Esophagus muscularis mucosa (tissue), 4 donors: ENCODE measurements around the gene ULBP1. TPM values are rescaled to one million over a fixed set of nuclear protein-coding genes. Genes with fewer than 3 reads are reported as not detected.

Source experiments
- DNase-seq: peaks from one replicate; pipeline ENCODE4 v3.0.0-alpha.2; 2017; ENCODE audit errors: extremely low spot score
- H3K27ac ChIP-seq, 4 donors: fragments of 200-600 bp; sonication (generic); replicated peaks in 1 of 4; 1 replicate in 3 of 4; 2 replicates in 1 of 4; pipeline ENCODE4 v1.5.1; 2016 to 2019; ENCODE audit warnings: mild to moderate bottlenecking in 1 of 4
- H3K27me3 ChIP-seq, 4 donors: fragments of 200-600 bp; sonication (generic); one replicate each; pipeline versions ENCODE4 v1.5.1 to v1.6.0; 2016 to 2019
- H3K36me3 ChIP-seq, 4 donors: fragments of 200-600 bp; sonication (generic); one replicate each; pipeline ENCODE4 v1.5.1; 2016 to 2019
- H3K4me1 ChIP-seq, 4 donors: fragments of 200-600 bp; sonication (generic); one replicate each; pipeline ENCODE4 v1.5.1; 2016 to 2019
- H3K4me3 ChIP-seq, 4 donors: fragments of 200-600 bp; sonication (generic); 1 replicate in 2 of 4; 2 replicates in 2 of 4; pipeline ENCODE4 v1.5.1; 2016 to 2019; ENCODE audit warnings: mild to moderate bottlenecking in 4 of 4, moderate library complexity in 1 of 4
- H3K9me3 ChIP-seq, 4 donors: fragments of 200-600 bp; sonication (generic); 1 replicate in 3 of 4; 2 replicates in 1 of 4; pipeline ENCODE4 v1.5.1; 2016 to 2019
- EP300 ChIP-seq: sonication (generic); formaldehyde crosslinking; IDR thresholded peaks from one replicate; pipeline ENCODE4 v1.6.1; 2017; ENCODE audit warnings: antibody characterized with exemption
- POLR2A ChIP-seq: fragments of 450-650 bp; IDR thresholded peaks from one replicate; pipeline ENCODE4 v1.6.1; 2017; ENCODE audit warnings: antibody characterized with exemption, moderate library complexity, mild to moderate bottlenecking, low read depth
- POLR2AphosphoS5 ChIP-seq, 2 donors: sonication (generic); formaldehyde crosslinking; IDR thresholded peaks; one replicate each; pipeline ENCODE4 v1.6.1; 2017; ENCODE audit warnings: antibody characterized with exemption in 2 of 2
- WGBS: methylation state at CpG from one replicate; pipeline ENCODE4 v1.1.5; 2018; 5-methylcytosine and 5-hydroxymethylcytosine counted together
- intact Hi-C: fragments of 100-400 bp; cut with DNase I; formaldehyde crosslinking; loops from one replicate; pipeline ENCODE4 v1.15.1; 2023
- total RNA-seq, 4 donors: library from RNA; depleted of rRNA; stranded (reverse); fragments of >200 nt; gene quantifications; one replicate each; pipeline versions ENCODE4 v1.1.0 to v1.2.1, GENCODE V29; 2016
- TF ChIP-seq, protein P1 (sequence below), 3 experiments: fragments of 200-600 bp in 2 of 3; fragments of 450-650 bp in 1 of 3; sonication (generic) in 2 of 3; IDR thresholded peaks; one replicate each; pipeline ENCODE4 v1.5.1; 2017 to 2019; ENCODE audit warnings: antibody characterized with exemption in 3 of 3, mild to moderate bottlenecking in 2 of 3, moderate library complexity in 1 of 3

The ULBP1 gene
- total RNA-seq, 4 donors from 2014 or later = 0.17 TPM; not detected in 3

GRCh38 chr6:150004101-150004782 lies 40.5 kb downstream of the ULBP1 start:
- H3K27me3 ChIP-seq = peaks cover 0 to 100% (median 15%) of the 10 kb centered on the region in 4 donors
- no peaks in the 10 kb centered on the region for H3K9me3 ChIP-seq
- no peak overlapping the region for H3K27ac ChIP-seq
- no peaks in the 10 kb centered on the region for H3K36me3 ChIP-seq
- peaks cover 12 to 19% (median 18%) of the 10 kb centered on the region in 4 donors for H3K4me1 ChIP-seq
- DNase-seq = no peak
- no peak for TF ChIP-seq EP300
- TF ChIP-seq, protein P1, sequence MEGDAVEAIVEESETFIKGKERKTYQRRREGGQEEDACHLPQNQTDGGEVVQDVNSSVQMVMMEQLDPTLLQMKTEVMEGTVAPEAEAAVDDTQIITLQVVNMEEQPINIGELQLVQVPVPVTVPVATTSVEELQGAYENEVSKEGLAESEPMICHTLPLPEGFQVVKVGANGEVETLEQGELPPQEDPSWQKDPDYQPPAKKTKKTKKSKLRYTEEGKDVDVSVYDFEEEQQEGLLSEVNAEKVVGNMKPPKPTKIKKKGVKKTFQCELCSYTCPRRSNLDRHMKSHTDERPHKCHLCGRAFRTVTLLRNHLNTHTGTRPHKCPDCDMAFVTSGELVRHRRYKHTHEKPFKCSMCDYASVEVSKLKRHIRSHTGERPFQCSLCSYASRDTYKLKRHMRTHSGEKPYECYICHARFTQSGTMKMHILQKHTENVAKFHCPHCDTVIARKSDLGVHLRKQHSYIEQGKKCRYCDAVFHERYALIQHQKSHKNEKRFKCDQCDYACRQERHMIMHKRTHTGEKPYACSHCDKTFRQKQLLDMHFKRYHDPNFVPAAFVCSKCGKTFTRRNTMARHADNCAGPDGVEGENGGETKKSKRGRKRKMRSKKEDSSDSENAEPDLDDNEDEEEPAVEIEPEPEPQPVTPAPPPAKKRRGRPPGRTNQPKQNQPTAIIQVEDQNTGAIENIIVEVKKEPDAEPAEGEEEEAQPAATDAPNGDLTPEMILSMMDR (IDR thresholded peaks at IDR 0.05) = no peak
- TF ChIP-seq POLR2AphosphoS5 (IDR thresholded peaks at IDR 0.05) = no peak
- no peak for TF ChIP-seq POLR2A
- WGBS = 37% methylated on average over 14 of the region's 14 CpGs
- intact Hi-C loops = loop anchor here (10.0 kb wide), 1 partner anchor 169 kb away; no protein-coding TSS in a partner anchor
- peak overlapping the region; percentile 62 to 69 (median 64) for H3K4me3 ChIP-seq

DNA sequence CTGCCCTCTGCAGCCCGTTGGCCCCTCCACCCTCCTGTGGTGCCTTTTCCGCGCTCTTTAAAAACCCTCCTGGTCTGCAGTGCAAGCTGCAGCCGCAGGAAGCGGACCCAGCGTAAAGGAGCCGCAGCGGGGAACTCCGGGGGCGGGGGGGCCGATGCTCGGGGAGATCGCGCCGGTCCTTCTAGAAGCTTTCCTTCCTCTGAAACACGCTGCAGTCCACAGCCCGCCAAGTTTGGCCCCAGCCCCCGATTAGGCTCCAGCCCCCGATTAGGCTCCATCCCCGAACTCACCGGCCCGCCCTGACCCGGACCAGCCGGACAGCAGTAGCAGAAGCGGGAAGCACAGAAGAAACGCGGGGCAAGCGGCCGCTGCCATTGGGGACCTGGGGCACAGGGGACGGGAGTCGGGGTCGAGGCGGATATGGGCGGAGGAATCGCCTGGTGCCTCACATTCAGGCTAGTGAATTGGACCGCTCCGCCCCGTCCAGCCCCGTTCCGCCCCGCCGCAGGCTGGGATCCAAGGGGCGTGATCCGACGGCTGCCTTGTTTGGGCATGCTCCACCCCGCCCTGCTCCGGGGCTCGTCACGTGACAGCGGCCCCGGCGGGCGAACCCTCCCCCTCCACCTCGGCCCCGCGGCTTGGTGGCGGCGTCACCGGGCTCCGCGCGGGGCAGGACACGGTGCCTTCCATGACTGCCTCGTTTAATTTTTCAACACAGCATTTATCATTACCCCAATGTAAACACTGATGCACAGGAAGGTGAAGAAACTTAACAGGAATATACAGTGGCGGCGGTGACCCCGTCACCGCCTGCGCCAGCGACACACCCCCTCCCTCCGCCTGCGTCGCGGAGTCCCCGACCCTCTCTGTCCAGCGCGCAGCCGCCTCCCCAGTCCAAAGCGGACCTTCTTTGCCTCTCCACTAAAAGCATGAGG lies 41.3 kb downstream of the ULBP1 start:
- under 1% methylated on average over 30 of the region's 79 CpGs for WGBS
- peaks cover 0 to 100% (median 15%) of the 10 kb centered on the region in 4 donors for H3K27me3 ChIP-seq
- peaks cover 12 to 19% (median 18%) of the 10 kb centered on the region in 4 donors for H3K4me1 ChIP-seq
- no peaks in the 10 kb centered on the region for H3K9me3 ChIP-seq
- TF ChIP-seq, protein P1 (IDR thresholded peaks at IDR 0.05) = peak in 2 of 3 experiments; percentile 6 to 21
- TF ChIP-seq EP300 (no peak), POLR2AphosphoS5 (IDR thresholded peaks at IDR 0.05) (peak; percentile 48 to 90)
- intact Hi-C loops = loop anchor here (10.0 kb wide), 1 partner anchor 170 kb away; no protein-coding TSS in a partner anchor
- H3K27ac ChIP-seq = no peak overlapping the region
- peak; percentile 95 for DNase-seq
- no peaks in the 10 kb centered on the region for H3K36me3 ChIP-seq
- H3K4me3 ChIP-seq = peak overlapping the region; percentile 62 to 69 (median 64)

DNA sequence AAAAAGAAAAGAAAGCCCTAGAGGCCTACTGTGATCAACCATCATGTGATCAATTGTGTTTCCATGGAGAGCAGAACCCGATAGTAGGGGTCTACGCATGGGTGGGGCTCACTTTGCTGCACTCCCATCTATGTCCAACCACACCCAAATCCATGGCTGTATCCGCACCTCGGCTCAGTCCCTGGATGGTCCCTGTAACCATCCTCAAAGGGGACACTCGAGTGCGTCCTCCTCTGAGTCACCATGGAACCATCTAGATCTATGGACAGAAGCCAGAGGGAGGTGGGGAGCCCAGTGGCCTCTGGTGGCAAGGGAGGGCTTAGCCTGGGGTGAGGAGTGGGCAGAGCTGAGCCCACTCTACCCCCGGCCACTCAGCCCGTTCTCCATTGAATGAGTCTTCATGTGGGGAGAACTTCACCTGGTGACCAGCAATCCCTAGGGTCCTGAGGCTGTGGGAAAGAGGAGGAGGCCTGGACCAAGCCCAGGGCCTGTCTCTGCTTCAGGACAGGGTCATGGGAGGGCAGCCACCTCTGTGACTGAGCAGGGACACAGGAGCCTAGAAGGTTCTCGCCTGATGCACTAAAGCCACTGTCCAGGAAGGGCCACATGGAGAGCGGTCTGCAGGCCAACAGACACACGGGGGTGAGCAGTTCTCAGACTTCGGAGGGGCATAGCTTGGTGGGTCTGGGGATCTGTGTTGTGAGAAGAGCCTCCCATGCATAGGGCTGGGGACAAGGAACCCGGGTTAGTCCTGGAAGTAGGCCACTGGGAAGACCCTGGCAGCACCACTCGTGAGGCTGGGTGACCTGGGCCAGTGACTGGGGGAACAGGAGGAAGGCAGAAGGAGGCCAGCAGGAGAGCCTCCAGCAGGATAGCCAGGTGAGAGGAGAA lies 42.3 kb downstream of the ULBP1 start:
- intact Hi-C loops = loop anchor here (10.0 kb wide), 1 partner anchor 171 kb away; no protein-coding TSS in a partner anchor
- TF ChIP-seq POLR2AphosphoS5 (IDR thresholded peaks at IDR 0.05) (no peak), POLR2A (no peak), EP300 (no peak)
- TF ChIP-seq, protein P1 (IDR thresholded peaks at IDR 0.05) = no peak
- no peak overlapping the region for H3K27ac ChIP-seq
- H3K27me3 ChIP-seq = peaks cover 0 to 98% (median 15%) of the 10 kb centered on the region in 4 donors
- no peak for DNase-seq
- no peaks in the 10 kb centered on the region for H3K9me3 ChIP-seq
- WGBS = 81% methylated on average over 11 of the region's 14 CpGs
- no peaks in the 10 kb centered on the region for H3K36me3 ChIP-seq
- H3K4me3 ChIP-seq = peak overlapping the region; percentile 62 to 69 (median 64)
- peaks cover 12 to 19% (median 18%) of the 10 kb centered on the region in 4 donors for H3K4me1 ChIP-seq

- Histone ChIP-seq H3K4me3 (no peak overlapping the region), H3K4me1 (peaks cover 12 to 19% (median 18%) of the 10 kb centered on the region in 4 donors), H3K9me3 (no peaks in the 10 kb centered on the region), H3K36me3 (no peaks in the 10 kb centered on the region), H3K27me3 (peaks cover 0 to 97% (median 14%) of the 10 kb centered on the region in 4 donors), H3K27ac (no peak overlapping the region)
- TF ChIP-seq, protein P1 (IDR thresholded peaks at IDR 0.05) = peak in 1 of 3 experiments; percentile 43
- TF ChIP-seq EP300 (no peak), POLR2AphosphoS5 (IDR thresholded peaks at IDR 0.05) (no peak), POLR2A (no peak)
- 60% methylated on average over 7 of the region's 7 CpGs for WGBS
- intact Hi-C loops = loop anchor here (10.0 kb wide), 1 partner anchor 172 kb away; no protein-coding TSS in a partner anchor
- no peak for DNase-seq
These were observed 43.3 kb downstream of the ULBP1 start for GRCh38 chr6:150006961-150007464.
